Endometrial microvascular endothelial cells (primary cell): ENCODE measurements around the gene PIGN. TPM values are rescaled to one million over a fixed set of nuclear protein-coding genes. Genes with fewer than 3 reads are reported as not detected.

Source experiments
- in situ Hi-C: cut with HindIII; loops from 2 replicates; pipeline ENCODE4 v1.10.0; 2017; ENCODE audit warnings: low sequenced_read_pairs, low pct_unique_long_range_greater_than_20kb; ENCODE audit errors: inconsistent ontology term
- total RNA-seq: library from RNA; depleted of rRNA; stranded (reverse); fragments of >200 nt; gene quantifications from one replicate; pipeline ENCODE4 v1.2.3, GENCODE V29; 2015; ENCODE audit errors: inconsistent ontology term

PIGN gene
- total RNA-seq, 1 donor from 2014 or later, result 33.5 TPM

DNA sequence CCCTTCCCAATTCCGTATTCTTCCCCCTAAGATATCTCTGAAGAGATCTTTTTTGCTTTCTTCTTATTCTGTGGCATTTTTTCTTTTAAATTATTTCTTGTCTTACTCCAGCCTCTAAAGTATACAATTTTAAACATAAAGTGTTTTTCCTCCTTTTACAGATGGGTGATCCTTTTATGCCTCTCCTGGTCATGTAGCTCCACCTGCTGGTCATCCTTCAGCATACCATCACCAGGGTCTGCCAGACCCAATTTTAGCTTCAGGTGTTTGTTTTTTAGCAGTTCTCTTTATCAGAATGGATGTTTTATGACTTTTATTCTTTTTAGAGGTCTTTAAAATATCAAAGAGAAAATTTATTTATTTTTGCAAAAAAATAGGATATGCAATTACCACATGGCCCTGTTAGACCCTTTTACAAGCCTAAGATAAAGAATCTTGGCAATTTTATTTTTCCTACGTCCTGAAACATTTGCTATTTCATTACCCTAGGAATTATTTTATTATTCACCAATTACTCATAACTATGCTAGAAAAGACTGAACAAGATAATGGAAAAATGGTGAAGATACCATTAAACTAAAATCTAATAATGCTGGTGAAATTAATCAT lies 55.5 kb downstream of the PIGN start:
- in situ Hi-C loops, result no loop called here

DNA sequence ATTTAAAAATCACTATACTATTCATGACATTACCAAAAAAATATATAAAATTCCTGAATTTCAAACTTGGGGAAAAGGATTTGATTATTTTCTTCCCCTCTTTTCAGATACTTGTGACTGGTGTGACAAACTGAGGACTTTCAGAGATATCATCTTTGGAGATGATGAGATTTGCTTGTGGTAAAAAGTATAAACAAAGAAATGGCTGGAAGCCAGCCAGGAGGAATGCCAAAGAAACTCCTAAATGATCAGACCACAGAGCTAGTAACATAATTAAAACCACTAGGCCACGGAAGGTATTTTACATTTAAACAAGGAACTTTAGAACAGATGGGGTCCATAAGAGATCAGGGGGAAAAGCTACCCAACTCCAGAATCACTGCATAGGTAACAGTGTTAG lies 58.7 kb downstream of the PIGN start:
- in situ Hi-C loops, result no loop called here

DNA sequence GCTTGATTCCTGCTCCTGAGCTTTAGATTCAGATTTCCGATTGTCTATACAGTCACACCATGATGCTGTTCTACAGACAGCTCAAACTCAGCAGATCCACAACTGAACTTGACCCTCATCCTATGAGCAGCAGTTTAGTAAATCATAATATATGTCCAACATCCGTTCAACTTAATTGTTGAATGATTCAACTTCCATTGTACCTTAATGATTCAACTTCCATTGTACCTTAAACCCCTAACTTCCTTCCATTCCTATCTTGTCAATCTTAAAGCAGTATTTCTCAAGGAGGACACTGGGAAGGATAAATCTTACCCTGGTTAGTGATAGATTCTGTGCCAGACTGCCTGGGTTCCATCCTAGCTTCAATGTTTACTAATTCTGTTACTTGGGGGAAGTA lies 60.1 kb downstream of the PIGN start:
- in situ Hi-C loops, result no loop called here

DNA sequence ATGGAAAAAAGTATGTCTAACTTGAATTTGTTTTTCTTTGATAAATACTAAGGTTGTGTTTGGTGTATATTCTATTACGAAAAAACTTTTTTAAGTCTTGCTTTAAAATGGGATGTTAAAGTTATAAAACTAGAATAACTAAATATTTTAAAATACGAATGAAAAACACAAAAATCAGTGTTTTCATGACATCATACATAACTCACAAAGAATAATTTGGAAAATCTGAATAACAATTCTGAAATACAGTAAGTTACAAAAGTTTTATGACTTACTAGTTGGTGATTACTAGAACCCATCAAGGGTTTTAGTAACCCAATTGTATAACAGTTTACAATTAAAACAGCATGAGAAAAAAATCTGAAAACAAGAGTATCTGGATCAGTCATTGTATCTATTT lies 61.2 kb downstream of the PIGN start:
- in situ Hi-C loops, result no loop called here

DNA sequence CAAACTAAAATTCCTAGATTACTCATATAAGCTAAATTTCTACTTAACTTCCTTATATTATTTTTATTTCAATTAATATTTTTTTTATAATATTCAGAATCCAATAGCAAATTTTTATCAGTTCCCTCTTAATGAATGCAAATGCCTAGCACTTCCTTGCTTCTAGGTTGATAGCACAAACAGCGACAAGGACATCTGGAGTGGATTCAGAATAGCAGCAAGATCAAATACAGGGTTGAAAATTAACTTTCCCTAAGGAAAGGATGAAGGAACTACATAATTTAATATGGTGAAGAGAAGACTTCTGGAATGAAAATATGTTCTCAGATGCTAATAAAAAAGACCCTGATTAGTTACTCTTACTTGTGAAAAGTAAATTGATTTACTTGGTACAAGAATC lies 64.5 kb downstream of the PIGN start:
- in situ Hi-C loops, result no loop called here

DNA sequence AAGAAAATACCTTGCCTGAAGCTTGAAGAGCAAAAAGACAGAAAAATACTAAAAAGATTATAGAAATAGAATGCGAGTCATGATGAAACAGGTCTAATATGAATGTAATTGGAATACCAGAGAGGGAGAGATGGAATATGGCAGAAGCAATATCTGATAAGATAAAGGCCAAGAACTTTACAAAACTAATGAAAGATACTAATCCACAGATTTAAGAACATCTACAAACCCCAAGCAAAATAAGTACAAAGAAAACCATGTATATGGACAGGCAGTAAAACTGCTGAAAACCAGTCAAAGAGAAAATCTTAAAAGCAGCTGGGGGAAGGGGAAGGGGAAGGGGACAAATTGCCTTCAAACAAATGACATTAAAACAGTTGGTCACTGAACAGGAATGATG lies 67.0 kb downstream of the PIGN start:
- in situ Hi-C loops, result loop anchor here (10.0 kb wide), 1 partner anchor 95 kb away; no protein-coding TSS in a partner anchor

DNA sequence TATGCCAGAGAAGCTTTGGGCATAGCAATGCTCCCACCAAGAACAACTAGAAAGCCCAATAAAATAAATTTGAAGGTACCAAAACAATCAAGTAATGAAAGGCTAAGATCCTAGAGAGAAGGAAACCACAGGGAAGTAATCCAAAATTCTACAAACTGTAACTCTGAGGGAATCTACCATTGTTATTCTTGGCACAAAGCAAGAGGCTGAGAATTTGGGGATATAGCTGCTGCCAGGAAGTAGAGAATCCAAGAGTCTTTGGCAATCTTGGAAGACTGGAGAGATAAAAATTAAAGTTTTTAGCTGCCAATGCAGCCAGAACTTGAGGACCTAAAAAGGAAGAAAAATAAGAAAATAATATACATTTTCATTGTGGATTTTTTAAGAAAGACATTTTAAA lies 68.5 kb downstream of the PIGN start:
- in situ Hi-C loops, result loop anchor here (10.0 kb wide), 1 partner anchor 94 kb away; no protein-coding TSS in a partner anchor

DNA sequence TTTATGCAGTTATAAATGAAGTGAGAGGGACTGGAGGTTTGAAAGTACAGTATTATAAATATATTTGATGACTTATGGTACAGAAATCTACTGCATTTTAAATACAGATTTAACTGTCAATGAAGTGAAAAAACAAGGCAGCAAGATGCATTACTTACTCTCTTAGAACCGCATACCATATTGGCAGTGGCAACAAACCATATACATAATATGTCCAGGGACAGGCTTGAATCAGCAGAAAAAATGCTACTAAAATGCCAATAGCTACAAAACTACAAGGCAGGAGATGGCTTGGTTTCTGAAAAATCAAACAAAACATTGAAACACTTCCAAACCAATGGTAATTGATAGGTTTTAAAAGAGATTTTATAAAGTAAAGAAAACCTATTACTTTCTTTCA lies 77.2 kb downstream of the PIGN start:
- in situ Hi-C loops, result loop anchor here (10.0 kb wide), 1 partner anchor 85 kb away; no protein-coding TSS in a partner anchor

DNA sequence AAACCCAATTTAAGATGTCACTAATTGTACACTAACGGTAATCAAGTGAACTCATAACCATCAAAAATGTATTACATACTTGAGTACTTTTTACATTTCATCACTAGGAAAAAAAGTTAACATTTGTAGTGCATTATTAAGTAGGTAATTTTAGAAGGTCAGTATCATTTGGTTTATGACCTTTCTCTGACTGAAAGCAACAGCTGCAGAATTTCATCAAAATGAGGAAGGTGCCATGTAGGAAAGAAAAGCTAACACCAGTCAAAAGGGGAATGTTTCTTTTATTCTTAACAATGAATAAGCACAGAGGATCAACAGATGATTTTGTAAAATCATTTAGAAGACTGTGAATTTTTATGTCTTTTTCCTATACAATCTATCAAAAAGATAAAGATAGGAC lies 79.0 kb downstream of the PIGN start:
- in situ Hi-C loops, result no loop called here

DNA sequence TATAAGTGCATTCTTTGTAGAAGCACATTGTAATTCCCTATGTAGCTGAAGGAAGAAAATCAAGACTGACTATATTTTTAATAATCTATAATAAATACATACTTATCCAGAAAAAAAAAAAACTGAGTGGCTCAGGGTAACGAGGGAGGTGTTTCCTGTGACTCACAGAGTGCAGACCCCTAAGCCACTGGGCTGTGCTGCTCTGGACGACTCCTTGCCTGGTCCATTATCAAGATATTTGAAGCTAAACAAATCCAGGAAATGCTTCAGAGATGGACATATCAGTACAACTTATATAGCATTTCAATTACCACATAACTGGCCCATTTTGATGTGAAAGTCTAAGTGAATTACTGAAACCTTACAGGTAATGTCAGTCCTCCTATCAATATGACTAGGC lies 80.6 kb downstream of the PIGN start:
- in situ Hi-C loops, result no loop called here

DNA sequence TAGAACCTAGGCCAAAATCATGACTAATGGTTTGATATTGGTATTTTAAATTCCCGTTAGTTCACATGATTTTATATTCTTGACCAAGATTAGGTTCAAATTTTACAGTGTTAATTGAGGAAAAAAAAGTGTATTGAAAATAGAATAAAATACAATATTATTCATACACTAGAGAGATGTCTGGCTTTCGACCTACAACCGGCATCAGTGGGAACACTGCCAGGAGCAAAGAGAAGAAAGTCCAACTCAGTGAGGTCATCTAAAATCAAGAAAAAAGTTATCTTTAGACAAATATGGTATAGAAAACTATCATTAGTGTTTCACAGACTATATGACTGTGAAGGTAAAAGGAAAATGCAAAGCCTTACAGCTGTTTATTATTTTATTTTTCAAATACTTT lies 81.5 kb downstream of the PIGN start:
- in situ Hi-C loops, result no loop called here

DNA sequence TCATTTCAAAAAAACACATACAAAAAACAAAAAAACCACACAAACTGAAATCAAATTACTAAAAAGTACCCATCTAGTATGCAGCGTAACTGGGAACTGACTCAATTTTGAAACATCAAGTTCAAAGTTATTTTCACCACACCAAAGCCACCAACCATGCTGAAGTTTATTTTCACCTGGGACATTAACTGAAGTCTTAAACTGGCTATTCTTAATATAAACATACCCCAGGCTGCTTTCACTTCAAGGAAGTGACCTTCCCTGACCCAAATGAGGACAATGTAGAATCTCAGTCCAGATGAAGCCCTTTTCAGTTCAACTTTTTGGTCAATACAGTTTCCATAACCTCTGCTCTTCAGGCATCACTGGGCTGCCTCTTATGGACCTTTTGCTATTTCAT lies 84.6 kb downstream of the PIGN start:
- in situ Hi-C loops, result no loop called here

DNA sequence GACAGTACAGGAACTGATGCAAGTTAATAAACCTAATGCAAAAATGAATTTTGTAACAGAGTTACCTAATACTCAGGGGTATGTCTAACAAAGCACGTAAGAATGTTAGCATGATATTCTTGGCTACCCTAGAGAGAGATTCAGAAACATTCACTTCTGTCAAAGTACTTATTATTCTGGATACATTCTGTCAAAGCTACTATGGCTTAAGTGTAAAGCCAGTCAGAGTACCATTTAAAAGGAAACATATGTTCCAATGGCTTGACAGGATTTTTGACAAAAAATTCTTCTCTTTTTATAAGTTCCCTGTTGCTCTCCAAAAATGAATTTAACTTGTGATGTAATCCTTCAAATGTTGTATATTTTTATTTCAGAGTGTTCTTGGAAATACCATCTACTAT lies 85.5 kb downstream of the PIGN start:
- in situ Hi-C loops, result no loop called here

DNA sequence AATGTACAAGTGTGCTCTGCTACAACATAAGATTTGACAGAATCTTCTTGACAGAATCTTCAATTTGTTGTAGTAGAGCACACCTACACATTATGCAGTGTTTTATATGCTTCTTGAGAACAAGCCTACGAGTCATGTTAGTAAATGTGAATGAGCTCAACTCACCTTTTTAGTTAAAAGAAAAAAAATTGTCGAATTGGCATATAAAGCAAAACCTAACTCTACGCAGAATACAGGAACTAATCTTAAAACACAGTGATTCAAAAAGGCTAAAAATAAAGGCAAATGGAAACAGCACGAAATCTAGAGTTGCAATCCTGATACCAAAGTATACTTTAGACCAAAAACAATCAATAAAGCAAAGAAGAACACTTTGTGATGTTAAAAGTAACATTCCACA lies 87.9 kb downstream of the PIGN start:
- in situ Hi-C loops, result no loop called here

DNA sequence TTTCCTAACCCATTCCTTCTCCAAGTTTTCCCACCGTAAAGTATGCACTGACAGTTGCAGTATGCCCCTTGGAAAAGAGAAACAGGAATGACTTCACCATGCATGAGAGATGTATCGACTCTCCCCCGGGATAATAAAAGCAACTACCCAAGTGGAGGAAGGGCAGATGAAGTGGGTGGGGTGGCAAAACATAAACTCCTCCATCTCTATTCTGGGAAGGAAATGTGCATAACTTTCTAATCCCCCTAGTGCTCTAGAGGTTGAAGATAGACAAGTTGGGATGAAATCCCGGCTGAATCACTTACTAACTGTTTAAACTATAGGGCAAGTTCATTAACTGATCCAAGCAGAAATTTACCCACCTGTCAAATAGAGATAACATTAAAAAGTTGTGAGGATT lies 89.2 kb downstream of the PIGN start:
- in situ Hi-C loops, result no loop called here

DNA sequence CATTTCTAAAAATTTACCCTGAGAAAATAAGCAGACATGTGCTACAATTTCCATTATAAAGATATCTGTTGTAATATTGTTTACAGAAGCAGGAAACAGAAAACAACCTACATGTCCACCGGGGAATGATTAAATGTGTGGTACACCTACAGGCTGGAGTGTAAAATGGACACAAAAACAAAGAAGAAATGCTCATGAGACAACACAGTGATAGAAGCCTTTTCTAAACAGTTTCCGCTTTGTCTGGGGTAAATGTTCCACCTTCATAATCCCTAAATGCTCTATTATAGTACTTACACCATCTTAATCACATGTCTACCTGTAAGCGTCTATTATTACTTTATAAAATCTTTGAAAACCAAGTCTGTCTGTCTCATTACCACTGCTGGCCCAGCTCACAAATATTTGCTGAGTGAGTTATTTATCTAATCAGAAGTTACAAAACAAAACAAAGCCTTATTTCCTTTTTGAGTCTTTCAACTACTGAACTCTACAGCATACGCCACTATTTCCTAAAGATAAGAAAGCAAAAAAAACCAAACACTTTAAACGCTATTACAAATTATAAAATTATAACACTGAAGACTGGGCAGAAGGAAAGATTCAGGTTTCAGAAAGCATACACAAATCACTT lies 95.3 kb downstream of the PIGN start:
- in situ Hi-C loops, result no loop called here

DNA sequence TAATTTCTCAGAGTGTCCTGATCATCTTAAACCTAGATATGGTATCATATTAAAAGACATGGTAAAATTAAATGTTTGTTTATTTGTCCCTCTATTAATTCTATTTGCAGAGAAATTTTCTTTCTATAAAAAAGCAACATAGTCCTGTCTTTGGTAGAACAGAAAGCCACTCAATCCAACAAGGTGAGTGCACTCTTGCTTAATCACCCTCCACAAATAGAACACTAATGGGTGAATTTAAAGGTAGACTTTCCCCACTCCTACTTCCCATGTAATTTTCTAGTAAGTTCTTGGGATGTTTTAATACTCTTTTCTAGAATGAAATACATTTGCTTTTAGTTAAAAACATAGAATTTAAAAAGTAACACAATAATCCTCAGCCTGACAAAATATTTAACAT lies 97.7 kb downstream of the PIGN start:
- in situ Hi-C loops, result no loop called here

DNA sequence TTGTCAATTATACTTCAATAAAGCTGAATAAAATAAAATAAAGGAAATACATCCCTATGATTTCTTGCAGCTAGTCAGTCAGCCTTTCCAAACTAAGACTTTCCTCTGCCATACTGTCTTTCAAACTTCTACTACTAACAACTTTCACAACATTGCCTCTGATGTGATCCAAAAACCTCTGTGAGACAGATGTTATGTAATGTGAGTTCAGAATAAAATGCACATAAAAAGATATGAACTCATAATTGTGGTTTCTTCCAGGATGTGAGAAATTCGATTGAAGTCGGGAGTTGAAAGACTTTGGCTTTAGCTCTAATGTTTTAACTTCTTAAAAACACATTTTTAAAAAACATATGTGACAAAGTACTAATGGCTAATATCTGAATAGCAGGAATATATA lies 98.7 kb downstream of the PIGN start:
- in situ Hi-C loops, result no loop called here

DNA sequence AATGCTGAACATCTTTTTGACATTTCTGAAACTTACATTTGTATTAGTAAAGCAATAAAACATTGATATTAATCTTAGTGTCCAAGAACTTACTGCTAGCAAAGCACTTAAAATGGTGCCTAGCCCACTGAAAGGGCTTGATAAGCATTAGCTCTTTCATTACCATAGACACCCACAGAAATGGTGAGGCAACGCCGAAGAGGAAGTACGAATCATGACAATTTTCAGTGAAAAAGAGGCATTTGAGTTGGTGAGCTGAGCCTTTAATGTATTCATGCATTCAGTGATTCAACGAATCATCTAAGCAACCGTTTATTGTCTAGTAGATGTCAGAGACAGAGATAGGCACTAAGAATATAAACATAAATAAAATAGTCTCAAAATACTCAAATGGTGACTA lies 101.1 kb downstream of the PIGN start:
- in situ Hi-C loops, result no loop called here

DNA sequence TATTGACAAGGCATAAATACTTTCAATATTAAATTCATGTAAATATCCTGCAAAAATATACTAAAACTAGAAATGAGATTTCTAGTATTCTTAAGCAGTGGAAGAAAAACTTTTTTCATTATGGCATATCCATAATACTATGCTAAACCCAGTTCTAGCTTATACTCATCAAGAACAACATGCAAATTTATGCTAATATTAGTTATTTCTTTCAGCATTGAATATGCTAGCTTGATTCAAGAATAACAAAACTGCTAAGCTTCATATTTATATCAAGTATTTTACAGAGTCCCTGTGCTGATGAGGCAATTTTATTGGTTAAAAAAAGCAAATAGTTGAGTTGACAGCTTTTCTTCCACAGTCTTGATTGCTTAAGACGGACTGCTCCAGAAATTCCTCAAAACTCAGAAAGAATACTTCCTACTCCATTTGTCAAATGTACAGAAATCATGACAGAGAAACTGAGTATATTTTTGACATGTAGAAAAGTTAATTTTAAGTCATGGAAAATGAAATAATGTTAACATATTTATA lies 105.0 kb downstream of the PIGN start:
- in situ Hi-C loops, result no loop called here

DNA sequence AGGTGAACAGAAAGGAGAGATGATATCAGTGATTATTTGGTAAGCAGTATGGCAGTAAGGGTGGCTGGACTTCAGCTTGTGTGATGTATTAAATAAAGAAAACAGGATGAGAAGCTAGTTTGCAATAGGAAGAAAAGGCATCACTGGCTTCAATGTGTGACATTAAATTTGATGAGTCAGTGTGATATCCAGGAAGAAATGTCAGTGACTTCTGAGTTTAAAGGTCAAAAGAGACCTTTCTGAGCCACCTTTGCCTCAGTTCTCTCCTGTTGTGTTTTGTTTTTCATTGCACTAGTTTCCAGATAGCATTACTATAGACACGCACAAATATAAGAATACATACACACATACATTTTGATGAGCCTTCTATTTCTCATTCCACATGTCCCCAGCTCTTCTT lies 105.6 kb downstream of the PIGN start:
- in situ Hi-C loops, result no loop called here
